ENCODE data around the gene PRKACB.
"Not testable (repeated sequence)": the region's sequence is repeated elsewhere in the genome, so short reads cannot be mapped to it uniquely, and the experiment has no call there.

PRKACB gene

DNA sequence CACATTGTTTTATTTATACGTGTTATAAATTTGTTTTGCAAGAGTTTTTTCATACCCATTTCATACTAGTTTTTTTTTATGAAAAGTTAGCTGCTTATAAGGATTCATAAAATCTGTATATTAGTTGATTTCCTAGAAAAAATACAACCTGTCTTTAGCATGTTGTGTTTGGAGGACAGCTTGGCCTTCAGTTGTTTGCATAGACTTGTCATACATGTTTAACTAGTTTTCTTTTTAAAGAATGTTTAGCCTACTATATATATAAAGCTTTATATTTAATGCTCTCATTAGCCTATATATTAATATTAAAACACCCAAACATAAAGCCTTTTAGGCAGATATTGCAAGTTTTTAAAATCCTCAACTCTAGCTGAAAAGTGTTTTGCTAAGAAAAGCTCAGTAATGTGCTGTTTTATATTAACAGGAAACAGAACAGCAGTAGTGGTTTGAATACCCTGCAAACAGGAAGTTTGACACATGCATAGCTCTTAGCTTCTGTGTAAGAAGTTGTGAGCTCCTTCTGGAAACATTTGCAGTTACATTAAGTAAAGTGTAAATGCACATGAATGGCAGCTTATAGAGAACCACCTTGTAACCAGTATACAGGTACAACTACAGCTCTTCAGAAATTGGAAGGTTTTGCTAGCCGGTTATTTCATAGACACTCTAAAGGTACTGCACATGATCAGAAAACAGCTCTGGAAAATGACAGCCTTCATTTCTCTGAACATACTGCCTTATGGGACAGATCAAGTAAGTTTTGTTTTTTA, at the start of gene PRKACB:
Gene PRKACB (plus strand): TSS at position 476 of the 770 bp plus-strand sequence. CDS start 91 bp downstream, at position 567.
- no peak for DNase-seq (ENCODE audit: low read depth in 3 of 3, low spot score in 1 of 3)

DNA sequence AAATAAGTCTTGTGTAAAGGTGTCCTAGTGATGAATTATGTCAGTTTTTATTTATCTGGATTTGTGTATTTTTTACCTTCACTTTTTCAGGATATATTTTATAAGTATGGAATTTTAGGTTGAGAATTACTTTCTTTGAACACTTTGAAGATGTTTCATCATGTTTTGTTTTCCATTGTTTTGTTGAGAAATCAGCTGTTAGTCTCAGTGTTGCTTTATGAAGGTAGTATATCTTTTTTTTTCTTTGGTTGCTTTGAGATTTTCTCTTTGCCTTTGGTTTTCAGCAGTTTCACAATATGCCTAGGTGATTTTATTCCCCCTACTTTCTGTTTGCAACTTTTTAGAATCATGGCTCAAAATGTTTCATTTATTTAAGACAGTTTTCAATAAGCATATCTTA, 48.8 kb upstream of the PRKACB start:
- no peak for DNase-seq (ENCODE audit: low read depth in 3 of 3, low spot score in 1 of 3)

DNA sequence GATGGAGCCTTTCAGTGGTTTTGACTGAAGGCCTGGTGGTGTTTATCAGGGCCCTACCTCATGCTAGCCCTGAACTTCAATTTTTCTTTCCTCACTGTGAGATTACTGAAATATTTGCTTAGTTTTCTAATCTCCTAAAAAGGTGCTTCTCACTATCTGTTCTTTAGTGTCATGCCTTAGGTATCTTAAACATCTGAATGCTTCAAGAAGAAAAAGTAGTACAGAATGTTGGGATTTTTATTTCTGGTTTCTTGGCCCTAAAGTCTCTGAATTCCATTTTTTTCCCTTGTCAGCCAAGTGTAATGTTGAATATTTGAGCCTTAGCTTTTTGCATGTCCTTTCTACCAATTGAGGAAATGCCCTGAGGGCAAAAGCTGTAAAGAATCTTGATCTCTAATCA, 47.9 kb upstream of the PRKACB start:
- no peak for DNase-seq (ENCODE audit: low read depth in 3 of 3, low spot score in 1 of 3)

DNA sequence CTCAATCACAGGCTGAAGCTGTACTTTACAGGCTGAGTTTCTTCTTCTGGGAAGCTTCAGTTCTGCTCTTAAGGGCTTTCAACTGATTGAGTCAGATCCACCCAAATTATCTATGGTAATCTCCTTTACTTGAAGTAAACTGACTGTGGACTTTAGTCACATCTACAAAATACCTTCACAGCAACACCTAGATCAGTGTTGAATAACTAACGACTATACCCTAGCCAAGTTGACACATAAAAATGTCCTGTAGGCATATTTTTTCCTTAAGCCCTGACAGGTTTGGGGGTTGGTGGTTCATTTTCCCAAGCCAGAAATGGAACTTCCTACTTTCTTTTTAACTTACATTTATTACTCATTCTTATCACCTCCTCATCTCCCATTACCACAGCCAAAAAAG, 42.9 kb upstream of the PRKACB start:
- DNase-seq (ENCODE audit: low read depth in 3 of 3, low spot score in 1 of 3), result no peak

DNA sequence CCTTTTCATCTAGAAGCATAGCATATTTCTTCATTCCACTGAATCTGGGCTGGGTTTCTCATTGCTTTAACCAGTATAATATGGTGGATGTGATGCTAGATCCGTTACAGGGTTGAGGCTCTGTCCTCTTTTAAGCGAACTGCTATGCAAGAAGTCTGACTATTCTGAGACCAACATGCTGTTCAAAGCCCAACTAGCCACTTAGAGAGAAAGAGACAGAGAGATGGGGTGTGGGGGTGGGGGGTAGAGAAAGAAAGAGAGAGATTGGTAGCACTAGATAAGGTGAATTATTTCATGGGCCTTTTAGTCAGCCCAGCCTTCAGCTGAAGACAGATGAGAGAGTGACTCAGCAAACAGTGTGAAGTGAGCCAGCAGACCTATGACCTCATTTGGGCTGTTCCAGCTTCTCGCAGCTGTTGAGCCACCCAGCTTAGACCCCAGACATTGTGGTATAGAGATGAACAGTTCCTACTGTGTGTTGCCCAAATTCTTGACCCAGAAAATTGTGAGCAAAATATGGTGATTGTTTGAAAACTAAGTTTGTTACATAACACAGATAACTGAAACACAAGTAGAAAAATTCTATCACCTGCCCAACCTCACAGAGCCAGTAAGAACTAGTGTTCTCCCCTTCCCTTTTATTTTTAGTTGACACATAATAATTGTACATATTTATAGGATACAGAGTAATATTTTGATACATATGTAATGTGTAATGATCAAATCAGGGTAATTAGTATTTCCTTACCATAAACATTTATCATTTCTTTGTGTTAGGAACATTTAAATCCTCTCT, 40.7 kb upstream of the PRKACB start:
- DNase-seq (ENCODE audit: low read depth in 3 of 3, low spot score in 1 of 3), result no peak

DNA sequence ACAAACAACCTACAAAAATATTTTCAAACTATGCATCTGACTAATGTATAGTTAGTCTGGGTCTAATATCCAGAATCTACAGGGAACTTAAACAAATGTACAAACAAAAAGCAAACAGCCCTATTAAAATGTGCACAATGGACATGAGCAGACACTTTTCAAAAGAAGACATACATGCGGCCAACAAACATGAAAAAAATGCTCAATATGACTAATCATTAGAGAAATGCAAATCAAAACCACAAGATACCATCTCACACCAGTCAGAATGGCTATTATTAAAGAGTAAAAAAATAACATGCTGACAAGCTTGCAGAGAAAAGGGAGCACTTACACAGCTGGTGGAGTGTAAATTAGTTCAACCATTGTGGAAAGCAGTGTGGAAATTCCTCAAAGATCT, 36.5 kb upstream of the PRKACB start:
- DNase-seq (ENCODE audit: low read depth in 3 of 3, low spot score in 1 of 3), result not testable (repeated sequence)

DNA sequence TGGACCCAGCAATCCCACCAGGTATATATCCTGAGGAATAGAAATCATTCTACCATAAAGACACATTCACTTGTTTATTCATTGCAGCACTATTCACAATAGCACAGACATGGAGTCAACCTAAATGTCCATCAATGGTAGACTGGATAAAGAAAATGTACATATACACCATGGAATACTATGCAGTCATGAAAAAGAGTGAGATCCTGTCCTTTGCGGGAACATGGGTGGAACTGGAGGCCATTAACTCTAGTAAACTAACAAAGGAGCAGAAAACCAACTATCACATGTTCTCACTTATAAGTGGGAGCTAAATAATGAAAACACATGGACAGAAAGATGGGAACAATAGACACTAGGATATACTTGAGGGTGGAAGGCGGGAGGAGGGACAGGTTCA, 36.1 kb upstream of the PRKACB start:
- no peak for DNase-seq (ENCODE audit: low read depth in 3 of 3, low spot score in 1 of 3)

DNA sequence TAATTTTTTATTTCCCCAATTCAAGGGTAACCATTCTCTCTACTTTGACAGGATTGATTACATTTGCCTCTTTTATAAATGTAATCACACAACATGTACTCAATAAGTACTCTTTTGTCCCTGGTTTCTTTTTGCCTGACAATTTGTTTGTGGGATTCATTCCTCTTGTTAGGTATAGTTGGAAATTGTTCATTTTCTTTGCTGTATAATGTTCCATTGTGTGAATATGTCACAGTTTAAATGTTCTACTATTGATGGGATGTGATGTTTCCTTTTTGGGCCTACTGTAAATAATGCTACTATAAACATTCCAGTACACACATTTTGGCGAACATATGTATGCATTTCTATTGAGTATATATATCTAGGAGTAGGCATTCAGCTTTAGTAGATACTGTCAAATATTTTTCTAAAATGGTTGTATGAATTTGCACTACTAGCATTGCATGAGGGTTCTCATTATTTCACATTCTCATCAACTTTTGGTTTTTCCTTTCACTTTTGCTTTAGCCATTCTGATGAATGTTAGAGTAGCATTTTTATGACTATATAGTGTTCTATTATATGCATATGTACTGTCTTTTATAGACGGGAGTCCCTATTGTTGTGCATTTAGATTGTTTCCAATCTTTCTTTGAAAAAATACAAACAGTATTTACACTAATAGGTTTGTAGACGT, 35.0 kb upstream of the PRKACB start:
- DNase-seq (ENCODE audit: low read depth in 3 of 3, low spot score in 1 of 3), result no peak

DNA sequence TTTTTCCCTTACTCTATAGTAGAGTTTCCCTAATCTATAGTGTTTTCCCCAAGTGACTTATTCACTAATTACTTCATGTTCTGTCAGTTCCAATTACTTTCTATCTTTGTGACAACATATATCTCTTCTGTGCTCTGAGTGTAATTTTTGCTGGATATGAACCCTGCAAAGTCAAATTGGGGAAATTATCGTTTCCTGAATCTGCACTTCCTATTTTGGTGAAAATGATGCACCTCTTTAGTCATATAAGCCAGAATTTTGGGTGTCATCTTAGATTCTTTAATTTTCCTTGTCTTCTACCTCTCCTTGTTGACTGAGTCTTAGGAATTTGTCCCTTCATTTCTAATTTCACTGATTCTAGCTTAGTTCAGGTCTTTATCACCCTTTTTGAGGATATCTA, 33.4 kb upstream of the PRKACB start:
- no peak for DNase-seq (ENCODE audit: low read depth in 3 of 3, low spot score in 1 of 3)

DNA sequence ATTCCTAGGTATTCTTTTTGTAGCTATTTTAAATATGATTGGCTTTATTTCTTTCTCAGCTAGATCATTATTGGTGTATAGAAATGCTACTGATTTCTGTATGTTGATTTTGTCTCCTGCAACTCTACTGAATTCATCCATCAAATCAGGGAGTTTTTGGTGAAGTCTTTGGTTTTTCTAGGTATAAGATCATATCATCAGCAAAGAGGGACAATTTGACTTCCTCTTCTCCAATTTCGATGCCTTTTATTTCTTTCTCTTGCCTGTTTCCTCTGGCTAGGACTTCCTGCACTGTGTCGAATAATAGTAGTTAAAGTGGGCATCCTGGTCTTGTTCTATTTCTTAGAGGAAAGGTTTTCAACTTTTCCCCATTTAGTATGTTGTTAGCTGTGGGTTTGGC, 27.5 kb upstream of the PRKACB start:
- no peak for DNase-seq (ENCODE audit: low read depth in 3 of 3, low spot score in 1 of 3)

DNA sequence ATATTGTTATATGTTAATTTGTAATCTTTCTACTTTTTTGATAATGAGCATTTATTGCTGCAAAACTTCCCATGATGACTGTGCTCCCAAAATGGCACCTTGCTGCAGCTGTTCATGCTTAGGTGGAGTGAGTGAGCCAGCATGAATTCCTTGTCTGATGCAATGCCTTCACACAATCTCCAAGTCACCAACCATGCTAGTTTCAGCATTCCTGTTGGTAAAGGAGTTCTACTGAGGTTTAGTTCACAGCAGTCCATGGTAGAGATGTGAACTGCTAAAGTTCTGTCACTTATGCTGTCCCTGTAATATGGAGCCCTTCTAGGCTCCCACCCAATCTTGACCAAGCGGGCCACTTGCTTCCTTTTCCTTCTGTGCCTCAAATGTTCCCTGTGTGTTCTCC, 26.2 kb upstream of the PRKACB start:
- DNase-seq (ENCODE audit: low read depth in 3 of 3, low spot score in 1 of 3), result no peak

DNA sequence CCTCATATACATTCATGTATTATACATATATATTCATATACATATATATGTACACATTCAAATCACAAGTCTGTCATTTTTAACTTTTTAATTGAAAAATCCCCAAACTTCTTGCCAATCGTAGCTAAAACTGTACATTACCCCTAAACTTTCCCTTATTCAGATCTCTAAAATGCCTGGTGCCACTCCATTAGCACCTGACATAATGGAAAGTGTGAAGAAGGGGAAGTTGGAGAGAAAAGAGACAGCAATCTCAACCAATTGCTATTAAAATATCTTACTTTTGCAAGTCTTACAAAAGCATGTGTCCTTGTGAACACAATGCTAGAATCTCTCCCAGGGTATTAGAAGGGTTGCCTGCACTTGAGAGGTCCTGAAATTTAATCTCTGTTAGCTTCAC, 22.7 kb upstream of the PRKACB start:
- no peak for DNase-seq (ENCODE audit: low read depth in 3 of 3, low spot score in 1 of 3)

DNA sequence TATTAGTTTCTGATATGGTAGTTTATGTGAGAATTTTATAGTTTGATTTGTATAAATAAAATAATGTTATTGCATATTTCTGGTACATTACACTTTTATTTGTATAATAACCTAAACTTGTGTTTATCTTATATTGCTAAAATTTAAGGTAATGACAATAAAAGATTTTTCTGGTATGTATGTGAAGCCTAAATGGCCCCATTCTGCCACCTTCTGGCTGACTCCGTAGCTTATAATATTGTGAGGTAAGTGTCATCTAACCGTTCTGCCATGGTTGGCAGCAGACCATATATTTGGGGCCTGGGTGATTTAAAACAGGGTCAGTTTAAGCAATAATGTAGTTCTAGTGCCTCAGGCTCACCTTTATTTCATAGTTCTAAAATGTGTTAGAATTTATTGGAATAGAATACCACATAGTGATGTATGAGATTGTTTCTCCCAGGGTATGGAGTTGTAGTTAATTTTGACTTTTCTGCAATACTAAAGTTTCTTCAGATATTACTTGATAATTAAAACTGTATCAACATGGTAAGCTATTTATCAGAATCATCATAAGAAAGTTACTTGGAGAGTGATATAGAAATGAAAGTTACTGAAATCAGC, 21.2 kb upstream of the PRKACB start:
- DNase-seq (ENCODE audit: low read depth in 3 of 3, low spot score in 1 of 3), result peak in 2 of 3 donors; percentile 17 to 28

DNA sequence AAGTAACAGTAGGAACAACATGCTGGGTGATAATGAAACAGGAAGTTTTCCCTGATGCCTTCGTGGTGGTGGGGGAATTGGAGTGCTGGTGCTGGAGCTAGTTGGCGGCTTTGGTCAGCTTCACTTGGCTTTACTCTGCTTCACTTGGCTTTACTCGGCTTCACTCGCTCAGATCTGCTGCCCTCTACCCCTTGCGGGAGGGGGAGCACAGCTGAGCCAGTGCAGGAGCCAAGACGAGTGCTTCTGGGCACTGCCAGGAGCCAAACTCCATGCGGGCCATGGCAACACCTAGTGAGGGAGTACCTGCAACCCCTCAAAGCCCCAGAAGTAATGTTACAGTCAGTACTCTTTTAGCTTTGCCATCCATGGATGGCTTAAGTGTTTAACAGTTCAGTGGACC, 10.6 kb upstream of the PRKACB start:
- no peak for DNase-seq (ENCODE audit: low read depth in 3 of 3, low spot score in 1 of 3)

DNA sequence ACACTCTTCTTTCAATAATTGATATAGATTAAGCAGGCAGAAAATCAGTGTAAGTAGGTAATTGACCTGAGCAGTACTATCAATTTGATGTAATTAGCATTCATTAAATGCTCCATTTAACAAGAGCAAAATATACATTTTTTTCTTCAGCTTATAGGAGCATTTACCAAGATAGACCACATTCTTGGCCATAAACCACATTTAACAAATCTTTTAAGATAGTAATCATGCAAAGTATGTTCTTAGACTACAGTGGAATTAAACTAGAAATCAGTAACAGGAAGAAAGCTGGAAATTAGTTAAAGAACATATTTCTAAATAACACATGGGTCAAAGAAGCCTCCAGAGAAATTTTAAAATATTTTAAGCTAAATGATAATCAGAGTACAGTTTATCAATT, 8.7 kb upstream of the PRKACB start:
- DNase-seq (ENCODE audit: low read depth in 3 of 3, low spot score in 1 of 3), result no peak

DNA sequence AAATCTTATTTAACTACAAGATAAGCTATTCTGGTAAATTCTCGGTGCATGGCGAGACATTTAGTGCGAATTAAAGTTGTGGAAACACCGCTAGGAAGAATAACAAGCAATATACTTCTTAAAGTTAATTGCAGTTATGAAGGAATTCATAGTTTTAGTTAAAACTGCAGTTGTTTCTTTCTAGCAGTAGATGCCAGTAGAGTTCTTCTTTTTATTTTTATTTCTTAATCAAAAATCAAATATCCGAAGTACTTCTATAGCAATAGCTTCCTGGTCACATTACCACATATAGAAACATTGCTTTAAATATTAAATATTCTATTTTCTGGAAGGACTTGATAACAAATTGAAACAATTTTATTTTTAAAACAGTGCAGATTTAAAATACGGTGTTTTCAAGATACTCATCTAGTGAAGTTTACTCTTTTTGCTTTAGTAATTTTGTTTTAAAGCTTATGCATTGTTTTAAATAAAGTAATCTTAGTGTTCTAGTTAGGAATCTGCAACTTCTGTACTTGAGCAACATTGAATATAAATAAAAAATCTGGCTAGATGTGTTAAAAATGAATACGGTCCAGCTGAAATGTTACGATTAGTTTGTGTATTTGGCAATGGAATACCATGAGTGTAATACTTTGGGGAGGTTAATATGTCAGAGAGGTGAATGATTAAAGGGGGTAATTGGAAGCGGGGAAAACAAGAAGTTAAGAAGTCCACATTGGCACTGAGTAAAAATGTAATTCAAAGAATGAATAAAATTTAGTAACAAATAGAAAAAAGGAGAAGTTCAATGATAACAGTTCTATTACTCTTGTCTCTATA, 2.7 kb upstream of the PRKACB start:
- DNase-seq (ENCODE audit: low read depth in 3 of 3, low spot score in 1 of 3), result no peak

DNA sequence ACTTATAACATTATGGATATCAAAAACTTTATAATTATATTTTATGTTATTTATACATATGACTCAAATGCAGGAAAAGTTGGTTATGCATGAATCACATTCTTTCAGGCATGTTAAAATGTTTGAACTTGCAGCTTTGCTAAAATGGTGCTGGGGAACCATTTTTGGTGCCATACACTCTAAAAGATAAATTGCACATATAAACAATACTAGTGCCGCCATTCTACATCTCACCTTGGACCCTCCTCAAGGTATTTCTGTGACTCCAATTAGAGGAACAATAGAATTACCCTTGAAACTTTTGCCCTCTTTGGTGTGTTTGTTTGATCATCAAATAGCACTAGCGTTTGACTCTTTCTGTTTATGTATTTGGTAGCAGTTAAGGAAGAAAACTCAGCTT, 997 bp downstream of the PRKACB start:
- DNase-seq (ENCODE audit: low read depth in 3 of 3, low spot score in 1 of 3), result no peak

DNA sequence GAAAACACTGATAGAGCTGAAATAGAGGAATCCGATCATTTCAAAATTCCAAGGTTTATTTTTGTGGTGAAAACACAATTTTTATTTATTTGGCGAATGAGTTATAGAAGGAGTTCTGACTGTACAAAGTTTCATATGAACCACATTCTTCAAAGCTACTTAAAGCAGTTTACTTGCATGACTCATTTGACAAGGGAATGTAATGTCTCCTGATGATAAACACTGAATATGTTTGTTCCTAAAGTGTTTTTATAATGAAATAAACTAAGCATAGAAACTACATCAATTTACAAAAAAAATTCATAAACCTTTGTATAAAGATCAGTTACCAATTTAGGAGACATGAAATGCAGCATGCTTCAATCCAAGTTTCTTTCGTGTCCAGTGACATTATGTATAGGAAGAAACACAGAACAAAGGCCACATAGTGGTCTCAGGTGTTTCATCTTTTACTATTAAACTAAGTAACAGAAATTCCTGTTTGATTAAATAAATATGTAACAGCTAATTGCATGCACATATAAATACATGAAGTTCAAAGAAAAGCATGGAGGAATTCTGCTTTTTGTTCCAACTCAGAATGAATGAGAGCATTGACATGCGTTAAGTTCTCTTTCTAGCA, 2.5 kb downstream of the PRKACB start:
- DNase-seq (ENCODE audit: low read depth in 3 of 3, low spot score in 1 of 3), result no peak

DNA sequence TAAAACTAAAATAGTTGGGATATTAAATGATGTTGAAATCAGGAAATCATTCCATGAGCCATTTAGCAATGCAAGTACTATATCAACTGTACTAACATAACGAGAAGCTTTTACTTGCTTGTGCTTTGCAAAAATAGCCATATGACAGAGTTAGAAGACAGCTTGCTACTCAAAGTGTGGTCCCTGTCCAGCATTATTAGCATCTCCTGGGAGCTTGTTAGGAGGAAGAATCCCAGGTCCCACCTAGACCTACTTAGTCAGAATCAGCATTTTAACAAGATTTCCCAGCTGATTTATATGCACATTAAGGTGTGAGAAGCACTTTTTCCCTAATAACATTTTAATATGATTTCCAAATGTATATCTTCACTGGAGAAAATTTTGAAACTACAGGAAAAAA, 4.7 kb downstream of the PRKACB start:
- no peak for DNase-seq (ENCODE audit: low read depth in 3 of 3, low spot score in 1 of 3)

DNA sequence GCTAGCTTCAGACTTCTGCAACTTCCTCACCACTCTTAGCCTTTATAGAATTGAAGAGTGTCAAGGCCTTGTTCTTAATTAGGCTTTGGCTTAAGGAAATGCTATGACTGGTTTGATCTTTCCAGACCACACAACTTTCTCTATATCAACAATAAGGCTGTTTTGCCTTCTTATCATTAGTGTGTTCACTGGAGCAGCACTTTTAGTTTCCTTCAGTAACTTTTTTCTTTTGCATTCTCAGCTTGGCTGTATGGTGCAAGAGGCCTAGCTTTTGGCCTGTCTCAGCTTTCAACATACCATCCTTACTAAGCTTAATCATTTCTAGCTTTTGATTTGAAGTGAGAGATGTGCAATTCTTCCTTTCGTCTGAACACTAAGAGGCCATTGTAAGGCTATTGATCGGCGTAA, 8.6 kb downstream of the PRKACB start:
- no peak for DNase-seq (ENCODE audit: low read depth in 3 of 3, low spot score in 1 of 3)

All from stimulated activated CD4-positive, alpha-beta T cell treated with anti-CD3 and anti-CD28 coated beads, TNF-alpha, amount 100 ng/mL, for 1 hour (primary cell).